Epithelial cell of esophagus (primary cell): ENCODE results near the gene NAPSA.

Source experiments
- DNase-seq: peaks from one replicate; pipeline ENCODE4 v3.0.0; 2010; ENCODE audit warnings: low read depth
- H3K4me3 ChIP-seq: 2 replicates; pipeline ENCODE4 v1.5.1; 2011; ENCODE audit warnings: mild to moderate bottlenecking, low read length, control low read depth
- TF ChIP-seq, protein P1 (sequence below): IDR thresholded peaks from 2 replicates; pipeline ENCODE4 v1.5.1; 2011; ENCODE audit warnings: low read depth, mild to moderate bottlenecking, low read length, control low read depth, inconsistent platforms; ENCODE audit not compliant: insufficient read depth; ENCODE audit errors: missing control alignments

Gene NAPSA

DNA sequence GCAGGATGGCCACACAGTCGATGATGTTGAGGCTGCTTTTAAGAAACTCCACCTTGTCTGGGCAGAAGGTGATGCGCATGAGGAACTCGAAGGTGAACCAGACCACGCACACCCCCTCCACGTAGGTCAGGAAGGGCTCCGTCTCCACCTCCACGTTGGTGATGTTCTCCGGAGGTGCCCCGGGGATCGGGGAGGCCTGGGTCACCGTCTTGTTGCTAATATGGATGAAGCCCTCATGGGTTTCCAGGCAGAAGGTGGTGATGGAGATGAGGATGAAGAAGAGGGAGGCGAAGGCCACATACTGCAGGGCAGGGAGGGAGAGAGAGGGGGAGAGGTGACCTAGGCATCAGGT, 41.7 kb downstream of the NAPSA start:
- no peak overlapping the region for H3K4me3 ChIP-seq
- TF ChIP-seq, protein P1, sequence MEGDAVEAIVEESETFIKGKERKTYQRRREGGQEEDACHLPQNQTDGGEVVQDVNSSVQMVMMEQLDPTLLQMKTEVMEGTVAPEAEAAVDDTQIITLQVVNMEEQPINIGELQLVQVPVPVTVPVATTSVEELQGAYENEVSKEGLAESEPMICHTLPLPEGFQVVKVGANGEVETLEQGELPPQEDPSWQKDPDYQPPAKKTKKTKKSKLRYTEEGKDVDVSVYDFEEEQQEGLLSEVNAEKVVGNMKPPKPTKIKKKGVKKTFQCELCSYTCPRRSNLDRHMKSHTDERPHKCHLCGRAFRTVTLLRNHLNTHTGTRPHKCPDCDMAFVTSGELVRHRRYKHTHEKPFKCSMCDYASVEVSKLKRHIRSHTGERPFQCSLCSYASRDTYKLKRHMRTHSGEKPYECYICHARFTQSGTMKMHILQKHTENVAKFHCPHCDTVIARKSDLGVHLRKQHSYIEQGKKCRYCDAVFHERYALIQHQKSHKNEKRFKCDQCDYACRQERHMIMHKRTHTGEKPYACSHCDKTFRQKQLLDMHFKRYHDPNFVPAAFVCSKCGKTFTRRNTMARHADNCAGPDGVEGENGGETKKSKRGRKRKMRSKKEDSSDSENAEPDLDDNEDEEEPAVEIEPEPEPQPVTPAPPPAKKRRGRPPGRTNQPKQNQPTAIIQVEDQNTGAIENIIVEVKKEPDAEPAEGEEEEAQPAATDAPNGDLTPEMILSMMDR = no peak
- DNase-seq = no peak

DNA sequence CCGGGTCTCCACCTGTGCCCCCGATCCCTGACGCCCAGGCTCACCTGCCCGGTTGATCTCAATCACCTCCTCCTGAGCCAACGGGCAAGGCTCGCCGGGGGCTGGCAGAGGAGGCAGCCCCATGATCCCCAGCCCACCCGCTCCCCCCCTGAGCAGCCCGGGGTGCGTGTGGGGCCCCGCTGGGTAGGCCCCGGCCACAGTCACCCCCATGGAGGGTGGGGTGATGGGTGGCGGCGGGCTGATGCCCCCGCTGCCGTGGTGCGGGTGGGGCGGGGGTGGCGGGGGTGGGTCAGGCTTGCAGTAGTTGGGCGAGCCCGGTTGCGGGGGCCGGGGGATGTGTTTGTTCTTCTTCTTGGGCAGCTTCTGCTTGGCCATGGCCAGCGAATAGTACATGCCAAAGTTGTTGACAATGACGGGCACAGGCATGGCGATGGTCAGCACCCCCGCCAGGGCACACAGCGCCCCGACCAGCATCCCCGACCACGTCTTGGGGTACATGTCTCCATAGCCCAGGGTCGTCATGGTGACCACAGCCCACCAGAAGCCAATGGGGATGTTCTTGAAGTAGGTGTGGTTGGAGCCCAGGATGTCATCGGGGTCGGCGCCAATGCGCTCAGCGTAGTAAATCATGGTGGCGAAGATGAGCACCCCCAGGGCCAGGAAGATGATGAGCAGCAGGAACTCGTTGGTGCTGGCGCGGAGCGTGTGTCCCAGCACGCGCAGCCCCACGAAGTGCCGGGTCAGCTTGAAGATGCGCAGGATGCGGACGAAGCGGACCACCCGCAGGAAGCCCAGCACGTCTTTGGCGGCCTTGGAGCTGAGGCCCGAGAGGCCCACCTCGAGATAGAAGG, 42.3 kb downstream of the NAPSA start:
- no peak for DNase-seq
- no peak overlapping the region for H3K4me3 ChIP-seq
- TF ChIP-seq, protein P1 = no peak

DNA sequence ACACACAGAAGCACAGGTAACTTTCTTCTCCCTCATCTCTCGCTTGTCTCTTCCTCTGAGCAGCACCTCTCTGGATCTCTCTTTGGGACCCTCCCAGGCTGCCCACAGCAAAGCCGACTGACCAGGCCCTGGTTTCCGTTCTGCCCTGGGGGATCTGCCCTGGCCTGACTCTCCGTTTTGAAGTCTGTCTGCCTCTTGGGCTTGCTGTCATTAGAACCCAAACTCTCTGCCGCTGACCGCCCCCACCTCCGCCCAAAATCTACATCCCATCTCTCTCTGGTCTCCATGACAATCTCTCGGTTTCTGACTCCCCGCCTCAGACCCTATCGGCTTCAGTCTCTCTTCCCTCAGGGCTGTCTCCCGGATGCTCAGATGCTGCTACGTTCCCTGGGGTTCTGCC, 43.2 kb downstream of the NAPSA start:
- TF ChIP-seq, protein P1 = no peak
- DNase-seq = no peak
- H3K4me3 ChIP-seq = no peak overlapping the region

DNA sequence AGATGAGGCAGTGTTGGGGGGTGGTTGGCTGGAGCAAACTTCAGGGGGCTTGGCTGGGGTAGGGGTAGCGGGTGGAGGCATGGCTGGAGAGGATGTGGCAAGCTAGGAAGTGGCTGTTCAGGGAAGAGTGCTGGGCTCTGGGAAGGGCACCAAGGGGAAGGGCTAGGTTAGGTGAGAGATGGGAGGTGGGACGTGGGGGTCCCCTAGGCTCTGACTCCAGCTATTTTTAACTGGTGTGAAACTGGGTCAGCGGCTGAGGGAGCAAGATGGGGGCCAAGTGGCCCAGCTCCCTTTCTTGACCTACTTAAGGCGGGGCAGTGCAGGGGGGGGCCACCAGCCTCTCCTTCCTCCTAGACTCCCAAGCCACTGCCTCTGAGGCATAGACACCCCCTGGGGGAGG, 43.6 kb downstream of the NAPSA start:
- no peak overlapping the region for H3K4me3 ChIP-seq
- TF ChIP-seq, protein P1 = no peak
- no peak for DNase-seq

DNA sequence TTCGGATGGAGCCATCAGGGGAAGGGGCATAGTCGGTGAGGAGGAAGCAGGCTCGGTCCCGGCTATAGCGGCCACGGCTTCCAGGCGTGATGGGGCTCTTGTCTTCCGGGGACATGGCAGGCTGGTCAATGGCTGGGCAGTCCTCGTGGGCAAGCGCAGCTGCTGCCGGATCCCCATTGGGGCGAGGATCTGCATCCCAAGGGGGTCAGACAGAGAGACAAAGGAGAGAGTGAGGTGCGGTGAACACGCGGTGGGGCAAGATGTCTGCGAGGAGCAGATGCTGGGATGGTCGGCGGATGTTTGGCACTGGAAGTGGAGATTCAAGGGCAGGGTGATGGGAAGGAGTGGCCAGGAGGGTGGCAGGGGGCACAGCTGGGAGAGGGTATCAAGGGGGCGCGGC, 44.8 kb downstream of the NAPSA start:
- H3K4me3 ChIP-seq = no peak overlapping the region
- TF ChIP-seq, protein P1 = no peak
- DNase-seq = no peak

DNA sequence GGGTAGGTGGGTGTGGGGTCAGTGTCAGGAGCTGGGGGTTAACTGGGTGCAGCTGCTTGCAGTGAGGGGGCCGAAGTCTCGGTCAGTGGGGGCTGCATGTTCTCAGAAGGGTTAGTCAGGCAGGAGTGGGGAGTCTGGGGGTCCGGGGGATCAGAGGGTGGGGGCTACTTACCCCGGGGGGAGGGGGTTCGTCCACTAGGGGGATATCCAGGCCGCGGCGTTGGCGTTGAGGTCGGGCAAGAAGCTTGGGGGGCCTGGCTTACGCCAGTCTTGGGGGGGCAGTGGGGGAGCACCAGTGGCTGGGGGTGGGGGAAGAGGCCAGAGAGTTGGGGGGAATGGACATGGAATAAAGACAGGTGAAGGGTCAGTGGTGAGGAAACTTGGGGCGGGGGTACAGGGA, 45.4 kb downstream of the NAPSA start:
- no peak overlapping the region for H3K4me3 ChIP-seq
- TF ChIP-seq, protein P1 = no peak
- no peak for DNase-seq

DNA sequence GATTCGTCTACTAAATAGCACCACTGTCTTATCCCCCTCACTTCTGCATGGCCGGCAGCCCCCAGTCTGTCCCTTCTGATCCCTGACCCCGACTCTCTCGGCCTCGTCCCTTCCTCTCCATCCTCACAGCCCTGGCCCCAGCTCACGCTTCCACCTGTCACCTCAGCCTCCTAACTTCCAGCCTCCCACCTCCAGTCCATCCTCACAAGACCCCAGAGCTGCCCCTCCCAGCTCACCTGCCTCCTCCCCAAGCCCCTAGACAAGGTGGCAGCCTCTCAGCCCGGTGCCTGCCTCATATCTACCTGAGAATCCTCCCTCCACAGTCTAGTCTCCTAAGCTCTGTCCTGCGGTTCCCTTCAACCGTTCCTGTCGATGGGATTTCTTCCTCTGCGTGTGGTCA, 46.3 kb downstream of the NAPSA start:
- DNase-seq = no peak
- TF ChIP-seq, protein P1 = no peak
- no peak overlapping the region for H3K4me3 ChIP-seq
